Transverse colon (tissue), 4 donors: ENCODE data around the gene MPST.

Experiments used
- CTCF ChIP-seq, 5 experiments: fragments of 200-600 bp in 3 of 5; fragments of 450-650 bp in 2 of 5; sonication (generic) in 3 of 5; IDR thresholded peaks; 1 replicate in 2 of 5; 2 replicates in 3 of 5; pipeline ENCODE4 v1.5.1; 2016 to 2017; ENCODE audit warnings: antibody characterized with exemption in 5 of 5, inconsistent platforms in 3 of 5, mild to moderate bottlenecking in 2 of 5, moderate library complexity in 1 of 5
- POLR2A ChIP-seq: fragments of 450-650 bp; IDR thresholded peaks from one replicate; pipeline ENCODE4 v1.6.1; 2016; ENCODE audit warnings: antibody characterized with exemption, mild to moderate bottlenecking, moderate library complexity
- POLR2AphosphoS5 ChIP-seq, 3 donors: sonication (generic); formaldehyde crosslinking; IDR thresholded peaks; one replicate each; pipeline ENCODE4 v1.6.1; 2016; ENCODE audit warnings: antibody characterized with exemption in 3 of 3

GRCh38 chr22:36981247-36981775, 38.2 kb upstream of the MPST start:
- TF ChIP-seq POLR2AphosphoS5 (IDR thresholded peaks at IDR 0.05): no peak
- TF ChIP-seq CTCF (IDR thresholded peaks at IDR 0.05): no peak
- TF ChIP-seq POLR2A: no peak
